Neutrophil (primary cell): ENCODE data around the gene CRELD1.
"Not testable (repeated sequence)": the region's sequence is repeated elsewhere in the genome, so short reads cannot be mapped to it uniquely, and the experiment has no call there.

Source experiments
- H3K27ac ChIP-seq: fragments of 200-600 bp; sonication (generic); 2 replicates; pipeline ENCODE4 v1.5.1; 2016; ENCODE audit warnings: mild to moderate bottlenecking, moderate library complexity
- H3K27me3 ChIP-seq: fragments of 200-600 bp; sonication (generic); 2 replicates; pipeline ENCODE4 v1.6.0; 2016; ENCODE audit warnings: mild to moderate bottlenecking
- H3K36me3 ChIP-seq: fragments of 200-600 bp; sonication (generic); 2 replicates; pipeline ENCODE4 v1.5.1; 2017
- H3K4me1 ChIP-seq, 2 experiments: fragments of 200-600 bp in 1 of 2; sonication (generic) in 1 of 2; 1 replicate in 1 of 2; 2 replicates in 1 of 2; pipeline versions ENCODE4 v1.5.1 to v1.6.1; 2013 to 2016; ENCODE audit warnings: low read depth in 1 of 2, low read length in 1 of 2, mild to moderate bottlenecking in 1 of 2, moderate library complexity in 1 of 2; ENCODE audit not compliant: control insufficient read depth in 1 of 2, insufficient read depth in 1 of 2
- H3K4me3 ChIP-seq, 2 experiments: fragments of 200-600 bp in 1 of 2; sonication (generic) in 1 of 2; 1 replicate in 1 of 2; 2 replicates in 1 of 2; pipeline ENCODE4 v1.5.1; 2013 to 2016; ENCODE audit warnings: low read depth in 1 of 2, low read length in 1 of 2, mild to moderate bottlenecking in 1 of 2, moderate library complexity in 1 of 2
- H3K9me3 ChIP-seq: fragments of 200-600 bp; sonication (generic); 2 replicates; pipeline ENCODE4 v1.5.1; 2016
- TF ChIP-seq, protein P1 (sequence below): fragments of 200-600 bp; sonication (generic); IDR thresholded peaks from 2 replicates; pipeline ENCODE4 v1.5.1; 2016; ENCODE audit warnings: antibody characterized with exemption

Gene CRELD1

DNA sequence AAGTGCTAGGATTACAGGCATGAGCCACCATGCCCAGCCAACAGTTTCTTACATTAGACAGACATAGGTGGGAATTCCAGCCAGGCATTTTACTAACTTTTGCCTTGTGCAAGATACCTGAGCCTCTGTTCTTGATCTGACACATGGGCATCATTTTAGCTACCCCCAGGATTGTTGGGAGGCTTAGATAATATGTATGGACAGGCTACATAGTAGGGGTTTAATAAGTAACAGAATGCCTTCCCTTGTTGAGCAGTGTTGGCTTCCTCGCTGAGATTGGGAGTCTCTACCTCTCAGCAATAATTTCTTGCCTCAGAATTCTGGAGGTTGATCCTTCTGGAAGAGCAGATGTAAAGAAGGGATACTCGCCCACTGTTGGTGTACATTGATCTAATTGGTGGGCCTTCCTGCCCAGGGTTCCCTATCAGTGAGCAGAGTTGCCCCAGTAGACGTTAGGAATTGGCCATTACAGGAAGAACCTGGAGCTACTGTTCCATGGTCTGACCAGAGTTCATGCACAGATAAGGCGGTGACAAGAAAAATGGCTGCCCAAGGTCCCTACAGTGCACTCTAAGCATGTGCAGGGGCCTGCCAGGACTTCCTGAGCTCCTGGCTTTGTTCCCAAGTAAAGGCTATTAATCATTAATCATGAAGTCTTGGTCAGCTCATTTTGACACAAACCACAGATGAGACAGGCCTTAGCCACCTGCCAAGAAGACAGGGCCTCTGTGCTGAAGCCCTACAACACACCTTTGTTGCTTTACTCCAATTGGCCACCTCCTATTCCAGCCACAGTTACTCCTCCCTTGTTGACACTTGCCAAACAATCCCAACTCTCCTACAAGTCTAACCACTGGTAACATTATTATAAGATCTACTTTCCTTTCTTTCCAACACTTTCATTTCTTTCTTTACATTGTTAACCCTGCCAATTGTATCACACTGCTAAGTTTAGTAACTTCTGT, 35.9 kb upstream of the CRELD1 start:
- no peak overlapping the region for H3K4me3 ChIP-seq
- H3K27ac ChIP-seq, result no peak overlapping the region
- H3K27me3 ChIP-seq, result no peaks in the 10 kb centered on the region
- TF ChIP-seq, protein P1, sequence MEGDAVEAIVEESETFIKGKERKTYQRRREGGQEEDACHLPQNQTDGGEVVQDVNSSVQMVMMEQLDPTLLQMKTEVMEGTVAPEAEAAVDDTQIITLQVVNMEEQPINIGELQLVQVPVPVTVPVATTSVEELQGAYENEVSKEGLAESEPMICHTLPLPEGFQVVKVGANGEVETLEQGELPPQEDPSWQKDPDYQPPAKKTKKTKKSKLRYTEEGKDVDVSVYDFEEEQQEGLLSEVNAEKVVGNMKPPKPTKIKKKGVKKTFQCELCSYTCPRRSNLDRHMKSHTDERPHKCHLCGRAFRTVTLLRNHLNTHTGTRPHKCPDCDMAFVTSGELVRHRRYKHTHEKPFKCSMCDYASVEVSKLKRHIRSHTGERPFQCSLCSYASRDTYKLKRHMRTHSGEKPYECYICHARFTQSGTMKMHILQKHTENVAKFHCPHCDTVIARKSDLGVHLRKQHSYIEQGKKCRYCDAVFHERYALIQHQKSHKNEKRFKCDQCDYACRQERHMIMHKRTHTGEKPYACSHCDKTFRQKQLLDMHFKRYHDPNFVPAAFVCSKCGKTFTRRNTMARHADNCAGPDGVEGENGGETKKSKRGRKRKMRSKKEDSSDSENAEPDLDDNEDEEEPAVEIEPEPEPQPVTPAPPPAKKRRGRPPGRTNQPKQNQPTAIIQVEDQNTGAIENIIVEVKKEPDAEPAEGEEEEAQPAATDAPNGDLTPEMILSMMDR, result no peak
- H3K9me3 ChIP-seq, result no peaks in the 10 kb centered on the region
- H3K4me1 ChIP-seq, result peaks cover 9 to 11% of the 10 kb centered on the region in 2 experiments
- H3K36me3 ChIP-seq, result peaks cover 11% of the 10 kb centered on the region

GRCh38 chr3:9898467-9899241, 35.0 kb upstream of the CRELD1 start:
- no peak overlapping the region for H3K27ac ChIP-seq

GRCh38 chr3:9899289-9899791, 34.3 kb upstream of the CRELD1 start:
- Histone ChIP-seq H3K36me3 (no peaks in the 10 kb centered on the region), H3K27me3 (no peaks in the 10 kb centered on the region), H3K4me3 (no peak overlapping the region), H3K27ac (no peak overlapping the region), H3K9me3 (no peaks in the 10 kb centered on the region), H3K4me1 (peaks cover 12 to 15% of the 10 kb centered on the region in 2 experiments)
- TF ChIP-seq, protein P1, result no peak

More at GRCh38 chr3:9898467-9899241, 35.0 kb upstream of the CRELD1 start:
- Histone ChIP-seq H3K36me3 (peaks cover 1% of the 10 kb centered on the region), H3K9me3 (no peaks in the 10 kb centered on the region), H3K4me3 (no peak overlapping the region), H3K27me3 (no peaks in the 10 kb centered on the region), H3K4me1 (peaks cover 12 to 15% of the 10 kb centered on the region in 2 experiments)
- TF ChIP-seq, protein P1, result no peak

- peaks cover 12 to 15% of the 10 kb centered on the region in 2 experiments for H3K4me1 ChIP-seq
- not testable (repeated sequence) for H3K4me3 ChIP-seq, H3K27ac ChIP-seq, H3K36me3 ChIP-seq, H3K27me3 ChIP-seq, H3K9me3 ChIP-seq
These were observed 32.6 kb upstream of the CRELD1 start for GRCh38 chr3:9900965-9901415.

DNA sequence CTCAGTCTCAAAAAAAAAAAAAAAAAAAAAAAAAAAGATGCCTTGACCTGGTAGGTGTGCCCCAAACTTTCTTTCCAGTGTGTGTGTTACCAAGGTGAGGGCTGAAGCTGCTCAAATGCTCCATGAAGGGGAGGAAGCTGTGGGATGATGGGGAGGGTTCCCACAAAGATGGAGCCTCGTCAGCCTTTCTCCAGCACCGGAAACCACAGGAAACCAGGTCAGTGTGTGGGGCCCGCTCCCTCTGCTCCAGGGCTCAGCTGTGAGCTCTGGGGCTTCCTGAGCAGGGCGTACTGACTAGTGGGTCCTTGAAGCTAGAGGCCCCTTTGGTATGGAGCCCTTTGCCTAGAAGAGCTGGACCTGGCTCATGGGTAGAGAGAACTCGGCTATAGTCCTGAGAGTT, 31.7 kb upstream of the CRELD1 start:
- H3K27ac ChIP-seq, result no peak overlapping the region

More for the DNA sequence above, 31.7 kb upstream of the CRELD1 start:
- Histone ChIP-seq H3K36me3 (no peaks in the 10 kb centered on the region), H3K27me3 (no peaks in the 10 kb centered on the region), H3K4me1 (peaks cover 12 to 15% of the 10 kb centered on the region in 2 experiments), H3K4me3 (no peak overlapping the region), H3K9me3 (no peaks in the 10 kb centered on the region)
- TF ChIP-seq, protein P1, result no peak
